GM18505 (cell line): ENCODE results near the gene MEIS1.

Source experiments
- ATAC-seq: cut with Tn5 transposase; IDR thresholded peaks from one replicate; pipeline ENCODE4 v1.9.1; 2021; ENCODE audit not compliant: unreplicated experiment
- POLR2A ChIP-seq: IDR thresholded peaks from 4 replicates; pipeline ENCODE4 v1.6.1; 2011; ENCODE audit warnings: borderline replicate concordance; ENCODE audit not compliant: insufficient read depth, insufficient read length; ENCODE audit errors: extremely low read depth

Gene MEIS1

DNA sequence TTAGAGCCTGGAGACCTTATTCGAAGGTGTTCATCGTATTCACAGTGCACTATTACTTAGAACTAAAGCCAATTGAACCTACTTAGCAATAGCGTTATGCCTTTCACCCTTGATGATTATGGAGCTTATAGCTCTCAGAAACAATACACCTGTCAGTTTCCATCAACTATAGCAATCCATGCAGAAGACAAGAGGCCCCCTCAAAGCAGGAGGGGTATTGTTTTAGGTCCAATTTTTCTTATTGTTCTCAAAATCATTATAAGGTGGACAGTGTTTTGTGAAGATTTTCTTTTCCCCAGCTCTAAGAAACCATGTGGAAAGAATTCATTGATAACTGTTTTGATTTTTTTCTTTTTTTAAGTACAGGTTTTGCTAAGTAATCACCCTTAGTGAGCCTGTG is 135.5 kb downstream of the MEIS1 start:
- no peak for TF ChIP-seq POLR2A
- ATAC-seq = no peak

- no peak for ATAC-seq
- no peak for TF ChIP-seq POLR2A
Measured at GRCh38 chr2:66571918-66572317, 137.0 kb downstream of the MEIS1 start.

DNA sequence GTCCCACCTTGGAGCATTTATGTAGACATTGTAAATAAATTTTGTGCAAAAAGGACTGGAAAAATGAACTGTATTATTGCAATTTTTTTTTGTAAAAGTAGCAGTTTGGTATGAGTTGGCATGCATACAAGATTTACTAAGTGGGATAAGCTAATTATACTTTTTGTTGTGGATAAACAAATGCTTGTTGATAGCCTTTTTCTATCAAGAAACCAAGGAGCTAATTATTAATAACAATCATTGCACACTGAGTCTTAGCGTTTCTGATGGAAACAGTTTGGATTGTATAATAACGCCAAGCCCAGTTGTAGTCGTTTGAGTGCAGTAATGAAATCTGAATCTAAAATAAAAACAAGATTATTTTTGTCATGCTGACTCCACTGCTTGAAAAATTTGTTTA is 137.5 kb downstream of the MEIS1 start:
- ATAC-seq = no peak
- TF ChIP-seq POLR2A = no peak

DNA sequence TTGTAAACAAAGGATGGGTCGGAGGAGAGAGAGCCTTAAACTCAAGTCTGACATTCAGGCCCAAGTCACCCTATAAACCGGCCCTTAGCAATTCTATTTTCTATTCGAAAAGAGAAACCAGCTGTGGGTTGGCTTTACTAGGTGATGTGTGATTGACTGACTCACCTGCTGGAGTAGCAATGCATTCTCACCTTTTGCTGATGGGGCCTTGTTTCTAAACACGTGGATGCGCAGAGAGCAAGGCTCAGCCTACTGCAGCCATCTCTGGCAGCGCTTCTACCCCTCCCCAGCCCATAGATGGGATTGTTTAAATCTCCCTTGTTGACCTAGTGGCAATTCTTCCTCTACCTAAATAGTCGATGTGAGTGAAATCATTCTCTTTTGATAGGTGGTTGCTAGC is 138.5 kb downstream of the MEIS1 start:
- ATAC-seq = no peak
- no peak for TF ChIP-seq POLR2A

- no peak for TF ChIP-seq POLR2A
- no peak for ATAC-seq
Measured at GRCh38 chr2:66573821-66574233, 138.9 kb downstream of the MEIS1 start.

DNA sequence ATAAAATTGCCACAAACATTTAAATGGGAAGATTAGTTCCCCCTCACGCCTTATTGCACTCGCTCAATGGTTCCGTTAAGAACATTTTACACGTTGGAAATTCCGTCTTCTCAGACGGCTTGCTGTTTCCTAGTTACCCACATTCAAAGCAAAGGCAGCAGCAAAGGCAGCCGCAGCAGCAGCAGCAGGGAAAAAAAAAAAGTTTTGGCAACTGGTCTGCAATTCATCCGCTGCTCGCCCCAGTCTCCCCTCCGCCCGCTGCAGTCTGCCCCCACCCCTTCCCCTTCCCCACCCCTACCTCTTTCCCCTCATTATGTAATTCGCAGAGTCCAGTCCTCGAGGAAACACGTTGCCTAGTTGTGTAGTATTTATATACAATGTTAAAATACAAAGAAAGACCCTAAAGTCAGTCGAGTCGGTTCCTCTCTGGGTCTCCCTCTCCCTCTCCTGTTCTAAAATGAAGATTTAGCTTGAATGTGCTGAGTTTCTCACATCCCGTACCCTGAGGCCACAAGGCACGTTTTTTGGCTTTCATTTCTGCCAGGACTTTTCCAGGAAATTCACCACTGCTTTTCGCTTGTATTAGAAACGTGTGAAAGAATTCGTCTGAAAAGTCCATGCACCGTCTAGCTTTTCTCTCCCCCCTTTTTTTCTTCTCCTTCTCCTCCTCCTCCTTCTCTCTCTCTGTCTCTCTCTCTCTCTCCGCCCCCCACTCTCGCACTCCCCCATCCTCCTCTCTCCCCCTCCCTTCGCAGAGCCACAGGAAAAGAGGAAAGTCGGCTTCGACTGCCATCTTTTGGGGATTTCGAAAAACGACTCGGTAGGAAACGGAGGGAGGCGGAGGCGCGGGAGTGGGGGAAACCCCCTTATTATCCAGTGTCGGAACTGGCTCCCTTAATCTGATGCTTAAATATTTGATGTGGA is 140.0 kb downstream of the MEIS1 start:
- no peak for ATAC-seq
- no peak for TF ChIP-seq POLR2A

DNA sequence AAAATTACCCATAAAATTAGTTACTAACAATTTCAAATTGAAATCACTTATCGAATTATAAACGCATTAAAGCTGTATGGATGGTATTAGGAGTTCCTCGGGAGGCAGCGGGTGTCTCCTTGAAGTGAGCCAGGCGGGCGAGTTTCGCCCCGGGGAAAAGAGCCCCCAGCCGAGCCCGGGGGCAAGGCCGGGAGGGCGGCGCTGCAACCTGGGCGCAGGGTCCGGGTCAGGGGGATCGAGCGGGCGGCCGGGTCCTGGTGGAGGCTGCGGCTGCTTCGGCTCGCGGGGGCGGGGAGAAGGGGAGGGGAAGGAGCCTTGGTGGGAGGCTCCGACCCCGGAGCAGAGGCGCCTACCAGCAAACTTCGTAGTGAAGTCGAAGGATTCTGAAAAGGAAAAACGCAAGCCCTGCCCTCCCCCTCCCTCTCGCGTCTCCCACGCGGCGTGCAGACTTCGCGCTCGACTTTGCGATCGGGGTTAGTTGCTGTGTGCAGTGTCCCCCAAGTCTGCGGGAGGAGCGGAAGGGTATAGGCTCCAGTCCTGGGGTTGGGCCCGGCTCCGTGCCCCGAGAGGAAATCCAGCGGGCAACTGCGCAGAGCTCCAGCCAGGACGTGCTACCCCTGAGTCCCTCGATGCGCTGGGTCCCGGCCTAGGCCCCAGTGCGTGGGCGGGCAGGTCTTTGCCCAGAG is 140.8 kb downstream of the MEIS1 start:
- no peak for ATAC-seq
- no peak for TF ChIP-seq POLR2A

GRCh38 chr2:66576311-66576560 is 141.3 kb downstream of the MEIS1 start:
- TF ChIP-seq POLR2A = no peak
- ATAC-seq = no peak

DNA sequence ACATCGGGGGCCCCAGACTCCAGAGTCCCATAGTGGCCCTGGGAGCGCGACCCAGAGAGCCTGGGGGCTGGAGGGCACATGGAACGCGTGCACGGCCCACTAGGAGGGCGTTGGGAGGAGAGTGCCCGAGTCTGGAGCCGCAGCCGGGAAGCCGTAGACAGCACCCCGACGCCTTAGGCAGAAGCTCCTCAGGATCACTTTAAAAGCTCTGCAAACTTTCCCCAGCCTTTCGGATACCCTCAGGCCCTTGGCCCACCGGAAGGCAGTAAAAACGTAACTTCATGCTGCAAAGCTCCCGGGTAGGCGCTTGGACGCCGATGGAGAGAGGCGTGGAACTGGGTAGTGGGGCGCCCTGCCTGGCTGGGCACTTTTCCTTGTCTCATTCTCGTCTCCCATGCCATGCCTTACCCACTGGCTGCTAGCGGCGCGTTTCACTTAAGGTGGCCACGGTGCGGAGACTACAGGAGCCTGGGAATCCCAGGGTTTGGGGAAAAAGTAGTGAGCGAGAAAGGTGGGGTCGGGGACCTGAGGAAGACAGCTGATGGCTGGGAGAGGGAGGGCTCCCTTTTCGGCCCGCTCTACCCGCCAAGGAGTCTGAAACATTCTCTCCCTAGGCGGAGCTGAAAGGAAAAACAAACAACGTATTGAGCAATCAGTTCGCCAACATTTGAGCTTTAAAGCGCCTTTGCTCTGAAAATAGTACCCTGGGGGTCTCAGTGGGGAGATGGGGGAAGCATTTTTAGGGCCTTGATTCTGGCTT is 141.8 kb downstream of the MEIS1 start:
- no peak for ATAC-seq

GRCh38 chr2:66577321-66578053 is 142.6 kb downstream of the MEIS1 start:
- no peak for TF ChIP-seq POLR2A
- ATAC-seq = no peak

More for the DNA sequence above, 141.8 kb downstream of the MEIS1 start:
- TF ChIP-seq POLR2A = no peak

DNA sequence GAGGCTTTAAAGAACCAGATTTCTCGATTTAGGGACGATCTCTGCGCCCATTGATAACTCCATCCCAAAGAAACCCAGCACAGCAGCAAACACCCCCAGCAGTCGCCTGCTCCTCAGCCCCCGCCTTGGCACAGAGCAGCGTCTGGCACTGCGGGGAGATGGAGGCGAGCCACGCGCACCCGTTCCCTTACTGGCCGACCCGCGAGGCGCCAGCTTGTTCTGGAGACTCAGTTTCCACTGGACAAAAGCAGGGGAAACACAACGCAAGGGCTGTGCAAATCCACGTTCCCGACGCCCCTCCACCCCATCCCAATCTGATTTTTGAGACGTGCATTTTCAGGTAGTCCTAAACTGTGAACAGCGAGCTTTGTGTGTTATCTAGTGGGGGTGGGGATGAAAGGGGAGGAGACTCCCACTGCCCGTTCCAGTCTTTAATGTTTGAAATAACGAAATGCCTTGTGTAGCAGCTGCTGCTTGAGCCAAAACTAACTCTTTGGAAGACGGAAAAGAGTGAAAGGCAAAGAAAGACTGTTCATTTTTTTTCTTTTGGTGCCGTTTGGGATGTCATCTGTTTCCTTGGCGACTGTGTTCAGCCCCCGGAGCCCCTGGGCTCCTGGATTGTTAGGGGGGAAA is 143.2 kb downstream of the MEIS1 start:
- ATAC-seq = no peak
- no peak for TF ChIP-seq POLR2A

DNA sequence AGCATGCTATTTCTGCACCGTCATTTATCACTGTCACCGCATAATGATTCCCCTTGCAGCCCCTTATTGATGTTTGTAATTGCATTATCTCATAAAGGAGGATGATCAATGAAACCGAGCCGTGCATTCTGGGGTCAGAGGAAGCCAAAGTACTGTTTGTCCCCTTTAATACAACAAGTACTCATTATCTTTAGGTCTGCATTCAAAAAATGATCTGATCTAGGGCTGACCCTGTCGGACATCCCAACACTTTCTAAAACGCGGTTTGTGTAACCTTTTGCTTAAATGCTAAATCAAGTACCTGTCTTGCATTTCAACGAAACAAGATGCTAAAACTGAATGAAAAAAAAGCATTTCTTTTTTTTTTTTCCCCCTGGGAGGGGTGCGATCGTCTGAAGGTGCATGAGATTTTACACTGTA is 143.8 kb downstream of the MEIS1 start:
- no peak for TF ChIP-seq POLR2A
- no peak for ATAC-seq
